H1 (cell line): ENCODE measurements around the gene ZC3H7B. TPM values are rescaled to one million over a fixed set of nuclear protein-coding genes. Genes with fewer than 3 reads are reported as not detected.

Experiments
- CTCF ChIA-PET: fragments of 300-600 bp; sonication (Branson Sonifier 250); formaldehyde crosslinking; loops from one replicate; lab custom pipeline; 2021; ENCODE audit not compliant: partially characterized antibody; lab: Charles Lee
- POLR2A ChIA-PET: fragments of 300-600 bp; sonication (Branson Sonifier 250); formaldehyde crosslinking; loops from one replicate; lab custom pipeline; 2021; ENCODE audit warnings: inconsistent platforms; ENCODE audit not compliant: partially characterized antibody; lab: Charles Lee
- DNase-seq, 2 experiments: peaks; one replicate each; pipeline versions ENCODE4 v3.0.0 to v3.0.0-alpha.2; 2010 to 2022; ENCODE audit warnings: low spot score in 2 of 2, low read depth in 1 of 2, mixed read lengths in 1 of 2
- FAIRE-seq: peaks from 2 replicates; lab custom pipeline; 2011; peaks lifted over from hg19 to GRCh38; lab: Jason Lieb, UNC
- H2AFZ ChIP-seq: 2 replicates; pipeline ENCODE4 v1.8.1; 2012; ENCODE audit warnings: low read length, inconsistent platforms
- H2AK5ac ChIP-seq: 2 replicates; pipeline ENCODE4 v1.6.1; 2013; ENCODE audit warnings: low read depth, low read length
- H2BK120ac ChIP-seq: replicated peaks from 2 replicates; pipeline ENCODE3; 2013; ENCODE audit warnings: low read depth, low read length, inconsistent platforms
- H2BK12ac ChIP-seq: 2 replicates; pipeline ENCODE4 v1.6.1; 2013; ENCODE audit warnings: low read depth, low read length
- H2BK15ac ChIP-seq: 2 replicates; pipeline ENCODE4 v1.6.1; 2013; ENCODE audit warnings: low read length
- H2BK20ac ChIP-seq: 2 replicates; pipeline ENCODE4 v1.6.1; 2013; ENCODE audit warnings: low read length
- H2BK5ac ChIP-seq: 2 replicates; pipeline ENCODE4 v1.6.1; 2013; ENCODE audit warnings: low read depth, low read length
- H3K14ac ChIP-seq: 2 replicates; pipeline ENCODE4 v1.6.1; 2013; ENCODE audit warnings: inconsistent platforms; ENCODE audit not compliant: insufficient read length
- H3K18ac ChIP-seq: 2 replicates; pipeline ENCODE4 v1.6.1; 2013; ENCODE audit warnings: low read length; ENCODE audit errors: extremely low read depth
- H3K23ac ChIP-seq: 2 replicates; pipeline ENCODE4 v1.6.1; 2013; ENCODE audit warnings: inconsistent platforms; ENCODE audit not compliant: insufficient read length
- H3K23me2 ChIP-seq: 2 replicates; pipeline ENCODE4 v1.6.1; 2013; ENCODE audit warnings: low read depth, low read length
- H3K27ac ChIP-seq: 2 replicates; pipeline ENCODE4 v1.6.1; 2011; ENCODE audit warnings: low read depth, low read length, inconsistent platforms
- H3K27me3 ChIP-seq, 4 experiments: replicated peaks in 1 of 4; 1 replicate in 1 of 4; 2 replicates in 3 of 4; pipeline versions ENCODE4 v1.6.1 to v1.8.1; 2011 to 2013; ENCODE audit warnings: low read length in 3 of 4, mild to moderate bottlenecking in 3 of 4, inconsistent platforms in 2 of 4, mixed read lengths in 2 of 4, moderate library complexity in 1 of 4; ENCODE audit not compliant: control insufficient read depth in 3 of 4, insufficient read depth in 3 of 4; ENCODE audit errors: extremely low read depth in 1 of 4
- H3K36me3 ChIP-seq, 4 experiments: 2 replicates each; pipeline versions ENCODE4 v1.6.1 to v1.8.1; 2011 to 2013; ENCODE audit warnings: mild to moderate bottlenecking in 4 of 4, low read length in 3 of 4, moderate library complexity in 2 of 4, control low read depth in 1 of 4, inconsistent platforms in 1 of 4; ENCODE audit not compliant: insufficient read depth in 4 of 4, control insufficient read depth in 2 of 4
- H3K4ac ChIP-seq: replicated peaks from 2 replicates; pipeline ENCODE3; 2013; ENCODE audit warnings: low read length, low read depth, mixed read lengths, inconsistent platforms; ENCODE audit not compliant: insufficient read length
- H3K4me1 ChIP-seq, 4 experiments: replicated peaks in 1 of 4; 1 replicate in 1 of 4; 2 replicates in 3 of 4; pipeline versions ENCODE4 v1.6.1 to v1.8.1; 2011 to 2013; ENCODE audit warnings: low read length in 3 of 4, inconsistent platforms in 2 of 4, mixed read lengths in 1 of 4; ENCODE audit not compliant: insufficient read depth in 4 of 4, control insufficient read depth in 3 of 4
- H3K4me2 ChIP-seq, 2 experiments: 2 replicates each; pipeline versions ENCODE4 v1.6.1 to v1.8.1; 2011 to 2013; ENCODE audit warnings: low read depth in 2 of 2, low read length in 2 of 2, control low read depth in 1 of 2, inconsistent platforms in 1 of 2, mild to moderate bottlenecking in 1 of 2; ENCODE audit not compliant: insufficient read depth in 1 of 2
- H3K4me3 ChIP-seq, 4 experiments: fragments of 200-600, 300-600 bp in 1 of 4; sonication (generic), shearing (Covaris generic), sonication (Bioruptor Twin) in 1 of 4; 2 replicates each; pipeline versions ENCODE4 v1.5.1 to v1.8.1; 2011 to 2016; ENCODE audit warnings: low read length in 4 of 4, low read depth in 3 of 4, control low read depth in 2 of 4, inconsistent platforms in 2 of 4, mild to moderate bottlenecking in 2 of 4, mixed read lengths in 1 of 4, moderate library complexity in 1 of 4; ENCODE audit not compliant: insufficient read depth in 2 of 4; ENCODE audit errors: extremely low read depth in 1 of 4
- H3K56ac ChIP-seq: replicated peaks from 2 replicates; pipeline ENCODE3; 2013; ENCODE audit warnings: low read depth, mild to moderate bottlenecking, mixed read lengths, low read length, inconsistent platforms; ENCODE audit not compliant: insufficient read length
- H3K79me1 ChIP-seq: 2 replicates; pipeline ENCODE4 v1.6.1; 2013; ENCODE audit warnings: low read depth, low read length, control low read depth
- H3K79me2 ChIP-seq, 2 experiments: 2 replicates each; pipeline versions ENCODE4 v1.6.1 to v1.8.1; 2012 to 2013; ENCODE audit warnings: low read length in 2 of 2, mild to moderate bottlenecking in 2 of 2, inconsistent platforms in 1 of 2; ENCODE audit not compliant: insufficient read depth in 2 of 2, control insufficient read depth in 1 of 2
- H3K9ac ChIP-seq, 4 experiments: replicated peaks in 1 of 4; 1 replicate in 1 of 4; 2 replicates in 3 of 4; pipeline versions ENCODE4 v1.6.1 to v1.8.1; 2011 to 2013; ENCODE audit warnings: low read depth in 3 of 4, low read length in 3 of 4, control low read depth in 2 of 4, mild to moderate bottlenecking in 2 of 4, moderate library complexity in 2 of 4, inconsistent platforms in 1 of 4; ENCODE audit errors: extremely low read depth in 1 of 4
- H3K9me3 ChIP-seq, 2 experiments: 2 replicates each; pipeline versions ENCODE4 v1.6.1 to v1.8.1; 2012 to 2013; ENCODE audit warnings: mild to moderate bottlenecking in 2 of 2, moderate library complexity in 2 of 2, control low read depth in 1 of 2, inconsistent platforms in 1 of 2, low read depth in 1 of 2, low read length in 1 of 2, mixed read lengths in 1 of 2; ENCODE audit not compliant: insufficient read depth in 2 of 2
- H4K20me1 ChIP-seq, 2 experiments: replicated peaks in 1 of 2; 2 replicates each; pipeline versions ENCODE3 to v1.8.1; 2011 to 2013; ENCODE audit warnings: inconsistent platforms in 2 of 2, low read length in 2 of 2, mild to moderate bottlenecking in 1 of 2; ENCODE audit not compliant: insufficient read depth in 2 of 2, control insufficient read depth in 1 of 2
- H4K5ac ChIP-seq: 2 replicates; pipeline ENCODE4 v1.6.1; 2013; ENCODE audit warnings: low read length, low read depth, mixed read lengths, inconsistent platforms; ENCODE audit not compliant: insufficient read length
- H4K8ac ChIP-seq: 2 replicates; pipeline ENCODE4 v1.8.0; 2013; ENCODE audit warnings: mild to moderate bottlenecking, moderate library complexity, low read length, inconsistent platforms; ENCODE audit not compliant: insufficient read depth; ENCODE audit errors: extremely low read depth
- H4K91ac ChIP-seq: replicated peaks from 2 replicates; pipeline ENCODE3; 2013; ENCODE audit warnings: low read length, mixed read lengths, inconsistent platforms; ENCODE audit not compliant: insufficient read length
- CBX5 ChIP-seq: fragments of 300-800, 300-1000 bp; sonication (generic); IDR thresholded peaks from 2 replicates; pipeline ENCODE4 v1.7.1; 2016; ENCODE audit warnings: antibody characterized with exemption, low read length, low read depth
- EGR1 ChIP-seq: IDR thresholded peaks from 2 replicates; pipeline ENCODE4 v1.6.1; 2011; ENCODE audit warnings: low read depth, low read length, borderline replicate concordance
- EZH2 ChIP-seq: fragments of 200-600 bp; sonication (generic); IDR thresholded peaks from 2 replicates; pipeline ENCODE4 v1.7.1; 2012; ENCODE audit warnings: low read depth, mild to moderate bottlenecking, moderate library complexity, low read length, inconsistent platforms; ENCODE audit not compliant: severe bottlenecking
- SP4 ChIP-seq: IDR thresholded peaks from 2 replicates; pipeline ENCODE4 v1.6.1; 2012; ENCODE audit warnings: low read length, inconsistent platforms
- YY1 ChIP-seq: IDR thresholded peaks from 2 replicates; pipeline ENCODE4 v1.6.1; 2011; ENCODE audit warnings: low read depth, mild to moderate bottlenecking, low read length
- WGBS, 2 experiments: shearing (Covaris generic) in 1 of 2; methylation state at CpG; one replicate each; pipeline versions ENCODE4 v1.1.6 to v1.1.7; 2013 to 2015; ENCODE audit warnings: low lambda C conversion rate in 2 of 2, mixed read lengths in 2 of 2, inconsistent platforms in 1 of 2, low coverage in 1 of 2, missing lambda C conversion rate in 1 of 2; ENCODE audit not compliant: insufficient replicate concordance in 2 of 2, insufficient coverage in 1 of 2, insufficient read length in 1 of 2; ENCODE audit errors: extremely low coverage in 1 of 2, missing lambda C conversion rate in 1 of 2; 5-methylcytosine and 5-hydroxymethylcytosine counted together
- polyA plus RNA-seq, 7 experiments: library from polyadenylated mRNA; depleted of rRNA in 3 of 7; stranded (reverse) in 5 of 7; unstranded in 2 of 7; fragments of >200 nt in 5 of 7; fragments of 200-250 nt in 2 of 7; gene quantifications; 1 replicate in 5 of 7; 2 replicates in 1 of 7; 4 replicates in 1 of 7; pipeline versions ENCODE4 v1.2.1 to v1.2.3, GENCODE V29; 2011 to 2013; ENCODE audit warnings: missing spikeins in 2 of 7, mixed read lengths in 2 of 7
- total RNA-seq: library from RNA; stranded (reverse); fragmentation: NEBNext Ultra II Directional; extraction: Animal tissue kit (Norgen Biotek cat#: 25700); gene quantifications from 2 replicates; pipeline ENCODE4 v1.2.1, GENCODE V29; 2021
- TF ChIP-seq, protein P1 (sequence below): IDR thresholded peaks from 2 replicates; pipeline ENCODE4 v1.6.1; 2012; ENCODE audit warnings: inconsistent platforms

ZC3H7B gene
- total and polyA plus RNA-seq, 2 of the 8 experiments (the other 6 are each of a cell fraction or from before 2014, with no cell fraction given): 35.5 to 78.6 TPM

- Histone ChIP-seq H2BK12ac (no peak overlapping the region), H3K4me1 (peaks cover 0 to 3% (median 0%) of the 10 kb centered on the region in 4 experiments; a peak in 1 of 7 replicates), H3K36me3 (no peaks in the 10 kb centered on the region; a peak in 2 of 8 replicates), H3K23me2 (no peaks in the 10 kb centered on the region), H2AFZ (no peak overlapping the region), H3K79me2 (no peaks in the 10 kb centered on the region), H3K9me3 (no peaks in the 10 kb centered on the region), H4K20me1 (no peaks in the 10 kb centered on the region), H2BK15ac (no peak overlapping the region), H3K79me1 (no peaks in the 10 kb centered on the region), H3K56ac (no peak overlapping the region), H4K5ac (no peak overlapping the region), H3K14ac (no peak overlapping the region), H2BK20ac (no peak overlapping the region), H2BK120ac (no peak overlapping the region), H4K91ac (no peak overlapping the region), H3K23ac (no peak overlapping the region), H3K18ac (no peak overlapping the region), H3K27me3 (no peaks in the 10 kb centered on the region), H3K4me3 (no peak overlapping the region), H4K8ac (no peak overlapping the region; the same call in 1 of the 2 replicates), H3K9ac (no peak overlapping the region), H2BK5ac (no peak overlapping the region), H3K4ac (no peak overlapping the region), H3K4me2 (no peak overlapping the region), H3K27ac (no peak overlapping the region), H2AK5ac (0 out of 2 replicates have a peak overlapping the region, but pooled peaks have one; percentile 39)
- TF ChIP-seq SP4 (no peak), EGR1 (no peak), CBX5 (no peak), EZH2 (no peak), YY1 (no peak)
- TF ChIP-seq, protein P1, sequence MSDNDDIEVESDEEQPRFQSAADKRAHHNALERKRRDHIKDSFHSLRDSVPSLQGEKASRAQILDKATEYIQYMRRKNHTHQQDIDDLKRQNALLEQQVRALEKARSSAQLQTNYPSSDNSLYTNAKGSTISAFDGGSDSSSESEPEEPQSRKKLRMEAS: no peak
- CTCF ChIA-PET: interaction anchor here (0.7 to 15.8 kb wide), 26 partner anchors 8 to 195 kb away, joined by 3 to 269 read pairs (median 8); partner anchors contain the start of genes ACO2, PHF5A and TOB2
- FAIRE-seq: no peak
- 85% methylated on average over 16 of the region's 16 CpGs; no CpG with 5 or more reads in 1 of the 2 experiments for WGBS, 2 experiments
- POLR2A ChIA-PET: interaction anchor here (0.6 to 9.8 kb wide), 16 partner anchors 9 to 133 kb away, joined by 3 to 106 read pairs (median 4); partner anchors contain the start of genes ACO2, PHF5A, TEF and TOB2
- DNase-seq: no peak
These were observed 100.7 kb downstream of the ZC3H7B start for GRCh38 chr22:41401781-41402648.
